IMR-90 (cell line): ENCODE results near the gene ERLIN1. TPM values are rescaled to one million over a fixed set of nuclear protein-coding genes. Genes with fewer than 3 reads are reported as not detected.
"Not testable (repeated sequence)": the region's sequence is repeated elsewhere in the genome, so short reads cannot be mapped to it uniquely, and the experiment has no call there.

Source experiments
- ATAC-seq: fragments of 200-7000 bp; cut with Tn5 transposase; 2 replicates; pipeline ENCODE4 v1.9.1; 2020; ENCODE audit warnings: low read depth, mild to moderate bottlenecking, moderate library complexity
- BruUV-seq: library from RNA; stranded (reverse); fragments of 400-500 nt; replicated peaks from 2 replicates; lab custom pipeline; 2021; lab: Mats Ljungman, UMichigan
- CTCF ChIA-PET: fragments of 300-600 bp; formaldehyde crosslinking; extraction: SDS; loops from one replicate; lab custom pipeline; 2021; ENCODE audit warnings: antibody characterized with exemption; lab: Yijun Ruan, JAX
- POLR2A ChIA-PET: fragments of 300-600 bp; sonication (Branson Sonifier 250); formaldehyde crosslinking; loops from one replicate; lab custom pipeline; 2022; ENCODE audit warnings: antibody characterized with exemption; ENCODE audit not compliant: unreplicated experiment; lab: Charles Lee
- DNase-seq: peaks from one replicate; pipeline ENCODE4 v3.0.0; 2013
- H2AFZ ChIP-seq: replicated peaks from 2 replicates; pipeline ENCODE3; 2013; ENCODE audit warnings: low read length, mild to moderate bottlenecking; ENCODE audit not compliant: poor library complexity
- H2AK5ac ChIP-seq: 2 replicates; pipeline ENCODE4 v1.6.1; 2013; ENCODE audit warnings: low read depth, low read length, inconsistent platforms
- H2AK9ac ChIP-seq: replicated peaks from 2 replicates; pipeline ENCODE3; 2013; ENCODE audit warnings: mild to moderate bottlenecking, low read depth, low read length, moderate library complexity; ENCODE audit not compliant: poor library complexity
- H2BK120ac ChIP-seq: 2 replicates; pipeline ENCODE4 v1.6.1; 2013; ENCODE audit warnings: low read depth, low read length, inconsistent platforms
- H2BK15ac ChIP-seq: 3 replicates; pipeline ENCODE4 v1.6.1; 2013; ENCODE audit warnings: low read depth, low read length, inconsistent platforms
- H2BK20ac ChIP-seq: 2 replicates; pipeline ENCODE4 v1.6.1; 2013; ENCODE audit warnings: low read depth, mild to moderate bottlenecking, inconsistent platforms, low read length, moderate library complexity
- H2BK5ac ChIP-seq: 2 replicates; pipeline ENCODE4 v1.6.1; 2013; ENCODE audit warnings: mild to moderate bottlenecking, low read depth, low read length, inconsistent platforms; ENCODE audit not compliant: poor library complexity, severe bottlenecking
- H3K14ac ChIP-seq: replicated peaks from 2 replicates; pipeline ENCODE4 v1.6.1; 2013; ENCODE audit warnings: low read depth, low read length, inconsistent platforms
- H3K18ac ChIP-seq: 2 replicates; pipeline ENCODE4 v1.6.1; 2013; ENCODE audit warnings: low read depth, low read length, control low read depth
- H3K23ac ChIP-seq: 2 replicates; pipeline ENCODE4 v1.6.1; 2013; ENCODE audit warnings: low read depth, low read length, inconsistent platforms
- H3K27ac ChIP-seq: 2 replicates; pipeline ENCODE4 v1.5.1; 2013; ENCODE audit warnings: mild to moderate bottlenecking, control low read depth, low read length; ENCODE audit not compliant: insufficient read depth
- H3K27me3 ChIP-seq: 2 replicates; pipeline ENCODE4 v1.6.1; 2013; ENCODE audit warnings: low read length; ENCODE audit not compliant: control insufficient read depth, insufficient read depth
- H3K36me3 ChIP-seq: 2 replicates; pipeline ENCODE4 v1.6.1; 2013; ENCODE audit warnings: low read length, mixed read lengths; ENCODE audit not compliant: control insufficient read depth, insufficient read depth
- H3K4ac ChIP-seq: 2 replicates; pipeline ENCODE4 v1.6.1; 2013; ENCODE audit warnings: low read depth, low read length, inconsistent platforms
- H3K4me1 ChIP-seq: 2 replicates; pipeline ENCODE4 v1.6.1; 2013; ENCODE audit warnings: low read length, mixed read lengths; ENCODE audit not compliant: control insufficient read depth, insufficient read depth
- H3K4me2 ChIP-seq: 2 replicates; pipeline ENCODE4 v1.6.1; 2013; ENCODE audit warnings: low read depth, mild to moderate bottlenecking, control low read depth, low read length, moderate library complexity
- H3K4me3 ChIP-seq: 2 replicates; pipeline ENCODE4 v1.5.1; 2013; ENCODE audit warnings: low read depth, mild to moderate bottlenecking, control low read depth, low read length, moderate library complexity; ENCODE audit not compliant: insufficient read depth
- H3K56ac ChIP-seq: 2 replicates; pipeline ENCODE4 v1.6.1; 2013; ENCODE audit warnings: low read length, inconsistent platforms; ENCODE audit not compliant: insufficient read depth; ENCODE audit errors: extremely low read depth
- H3K79me1 ChIP-seq, 2 experiments: 2 replicates each; pipeline ENCODE4 v1.6.1; 2013; ENCODE audit warnings: low read length in 2 of 2, inconsistent platforms in 1 of 2, low read depth in 1 of 2
- H3K9ac ChIP-seq: 2 replicates; pipeline ENCODE4 v1.6.1; 2013; ENCODE audit warnings: low read depth, low read length, control low read depth
- H3K9me1 ChIP-seq: 2 replicates; pipeline ENCODE4 v1.6.1; 2013; ENCODE audit warnings: low read length, inconsistent platforms; ENCODE audit not compliant: insufficient read depth
- H3K9me3 ChIP-seq: 2 replicates; pipeline ENCODE4 v1.6.1; 2013; ENCODE audit warnings: low read length; ENCODE audit not compliant: control insufficient read depth, insufficient read depth
- H4K20me1 ChIP-seq: 2 replicates; pipeline ENCODE4 v1.6.1; 2013; ENCODE audit warnings: low read length, inconsistent platforms; ENCODE audit not compliant: insufficient read depth
- H4K5ac ChIP-seq: 2 replicates; pipeline ENCODE4 v1.6.1; 2013; ENCODE audit warnings: mild to moderate bottlenecking, low read depth, low read length, control low read depth
- H4K8ac ChIP-seq, 2 experiments: 2 replicates each; pipeline ENCODE4 v1.6.1; 2013; ENCODE audit warnings: low read depth in 2 of 2, low read length in 2 of 2, control low read depth in 1 of 2, inconsistent platforms in 1 of 2
- H4K91ac ChIP-seq: 2 replicates; pipeline ENCODE4 v1.6.1; 2013; ENCODE audit warnings: low read depth, low read length, inconsistent platforms; ENCODE audit not compliant: insufficient read depth
- WGBS, 2 experiments: methylation state at CpG; one replicate each; pipeline versions ENCODE4 v1.1.5 to v1.1.7; 2013; ENCODE audit warnings: missing lambda C conversion rate in 2 of 2; ENCODE audit not compliant: insufficient read length in 1 of 2; ENCODE audit errors: extremely low coverage in 2 of 2; 5-methylcytosine and 5-hydroxymethylcytosine counted together
- dilution Hi-C: fragments of 300-500 bp; cut with HindIII; formaldehyde crosslinking; loops from one replicate; pipeline ENCODE4 v1.14.3; 2018; ENCODE audit warnings: low sequenced_read_pairs; ENCODE audit not compliant: unreplicated experiment
- in situ Hi-C: fragments of 300-500 bp; cut with MboI; formaldehyde crosslinking; loops from 3 replicates; pipeline ENCODE4 v1.14.3; 2019; ENCODE audit warnings: low sequenced_read_pairs, inconsistent platforms, mixed read lengths
- intact Hi-C: fragments of 100-400 bp; cut with micrococcal nuclease; formaldehyde crosslinking; loops from 2 replicates; pipeline ENCODE4 v1.10.0; 2022
- polyA plus RNA-seq, 3 experiments: library from polyadenylated mRNA; depleted of rRNA; stranded (reverse); fragments of >200 nt; gene quantifications; 2 replicates each; pipeline ENCODE4 v1.2.3, GENCODE V29; 2012; ENCODE audit warnings: low replicate concordance in 1 of 3
- total RNA-seq: library from RNA; depleted of rRNA; stranded (reverse); fragments of >200 nt; gene quantifications from 2 replicates; pipeline ENCODE4 v1.2.3, GENCODE V29; 2012

Gene ERLIN1
- total and polyA plus RNA-seq, 2 of the 4 experiments (the other 2 are of a cell fraction), result 31.5 to 33.9 TPM

- H3K27ac ChIP-seq, H3K79me1 ChIP-seq, H3K4ac ChIP-seq, H4K8ac ChIP-seq, H2BK5ac ChIP-seq, H3K9me1 ChIP-seq, ATAC-seq, in situ Hi-C loops, H3K18ac ChIP-seq, DNase-seq, H3K23ac ChIP-seq, H3K9me3 ChIP-seq, H2BK120ac ChIP-seq, H3K4me1 ChIP-seq, BruUV-seq, H2AFZ ChIP-seq, POLR2A ChIA-PET, H3K9ac ChIP-seq, H2BK15ac ChIP-seq, H4K20me1 ChIP-seq, H4K5ac ChIP-seq, H4K91ac ChIP-seq, H2AK9ac ChIP-seq, CTCF ChIA-PET, H3K36me3 ChIP-seq, intact Hi-C loops, H3K4me2 ChIP-seq, H3K4me3 ChIP-seq, H2BK20ac ChIP-seq, dilution Hi-C loops, H3K14ac ChIP-seq, H3K56ac ChIP-seq, H2AK5ac ChIP-seq: not testable (repeated sequence)
- peaks cover 13% of the 10 kb centered on the region for H3K27me3 ChIP-seq
- no CpG with 5 or more reads among the region's 2 CpGs for WGBS, 2 experiments
These were observed 60.5 kb downstream of the ERLIN1 start for GRCh38 chr10:100125335-100125734.
